ENCODE results near the gene NTM. TPM values are rescaled to one million over a fixed set of nuclear protein-coding genes. Genes with fewer than 3 reads are reported as not detected.

Gene NTM
- total RNA-seq, 1 experiment from 2014 or later, result 3.1 TPM

- DNase-seq (ENCODE audit: low spot score), result no peak
Measured at GRCh38 chr11:131373095-131373725, 2.8 kb downstream of the NTM start.

GRCh38 chr11:131373756-131374155 is 3.3 kb downstream of the NTM start:
- DNase-seq (ENCODE audit: low spot score), result no peak

GRCh38 chr11:131375421-131375820 is 5.0 kb downstream of the NTM start:
- DNase-seq (ENCODE audit: low spot score), result no peak

GRCh38 chr11:131375915-131376314 is 5.5 kb downstream of the NTM start:
- no peak for DNase-seq (ENCODE audit: low spot score)

GRCh38 chr11:131378931-131379330 is 8.5 kb downstream of the NTM start:
- DNase-seq (ENCODE audit: low spot score), result no peak

GRCh38 chr11:131385763-131386390 is 15.5 kb downstream of the NTM start:
- no peak for DNase-seq (ENCODE audit: low spot score)

GRCh38 chr11:131386408-131386807 is 16.0 kb downstream of the NTM start:
- DNase-seq (ENCODE audit: low spot score), result no peak

GRCh38 chr11:131388030-131388429 is 17.6 kb downstream of the NTM start:
- no peak for DNase-seq (ENCODE audit: low spot score)

- no peak for DNase-seq (ENCODE audit: low spot score)
Measured at GRCh38 chr11:131389582-131389981, 19.2 kb downstream of the NTM start.

GRCh38 chr11:131391176-131391575 is 20.8 kb downstream of the NTM start:
- no peak for DNase-seq (ENCODE audit: low spot score)

- no peak for DNase-seq (ENCODE audit: low spot score)
Measured at GRCh38 chr11:131392528-131393255, 22.3 kb downstream of the NTM start.

- DNase-seq (ENCODE audit: low spot score), result no peak
Measured at GRCh38 chr11:131393691-131394090, 23.3 kb downstream of the NTM start.

GRCh38 chr11:131397675-131398074 is 27.3 kb downstream of the NTM start:
- no peak for DNase-seq (ENCODE audit: low spot score)

- no peak for DNase-seq (ENCODE audit: low spot score)
Measured at GRCh38 chr11:131402040-131402439, 31.6 kb downstream of the NTM start.

GRCh38 chr11:131404010-131404409 is 33.6 kb downstream of the NTM start:
- DNase-seq (ENCODE audit: low spot score), result no peak

GRCh38 chr11:131408025-131408640 is 37.7 kb downstream of the NTM start:
- peak; percentile 74 for DNase-seq (ENCODE audit: low spot score)

- no peak for DNase-seq (ENCODE audit: low spot score)
Measured at GRCh38 chr11:131409345-131409744, 38.9 kb downstream of the NTM start.

GRCh38 chr11:131411636-131412035 is 41.2 kb downstream of the NTM start:
- DNase-seq (ENCODE audit: low spot score), result no peak

- DNase-seq (ENCODE audit: low spot score), result no peak
Measured at GRCh38 chr11:131412061-131412460, 41.6 kb downstream of the NTM start.

GRCh38 chr11:131413217-131413616 is 42.8 kb downstream of the NTM start:
- no peak for DNase-seq (ENCODE audit: low spot score)

- DNase-seq (ENCODE audit: low spot score), result no peak
Measured at GRCh38 chr11:131418189-131418588, 47.8 kb downstream of the NTM start.

- DNase-seq (ENCODE audit: low spot score), result no peak
Measured at GRCh38 chr11:131421066-131421855, 50.8 kb downstream of the NTM start.
